AG04450 (cell line): ENCODE measurements around the gene HPF1. TPM values are rescaled to one million over a fixed set of nuclear protein-coding genes. Genes with fewer than 3 reads are reported as not detected.
"Not testable (repeated sequence)": the region's sequence is repeated elsewhere in the genome, so short reads cannot be mapped to it uniquely, and the experiment has no call there.

Experiments used
- CTCF ChIA-PET: fragments of 300-600, 350-600 bp; formaldehyde crosslinking; extraction: SDS; loops from one replicate; lab custom pipeline; 2022; ENCODE audit warnings: antibody characterized with exemption, inconsistent platforms; lab: Charles Lee
- POLR2A ChIA-PET: fragments of 350-600 bp; formaldehyde crosslinking; extraction: SDS; loops from one replicate; lab custom pipeline; 2021; ENCODE audit warnings: antibody characterized with exemption, inconsistent platforms; lab: Yijun Ruan, JAX
- DNase-seq: peaks from one replicate; pipeline ENCODE4 v3.0.0-alpha.2; 2011; ENCODE audit warnings: low read depth, low spot score
- H3K27ac ChIP-seq: one replicate; pipeline ENCODE4 v1.5.1; 2012; ENCODE audit warnings: low read depth, low read length, control low read depth
- H3K27me3 ChIP-seq: one replicate; pipeline ENCODE4 v1.6.0; 2012; ENCODE audit warnings: low read length; ENCODE audit not compliant: control insufficient read depth, insufficient read depth
- H3K4me3 ChIP-seq: 2 replicates; pipeline ENCODE4 v1.5.1; 2011; ENCODE audit warnings: mild to moderate bottlenecking, low read depth, low read length, control low read depth
- H3K9me3 ChIP-seq: 2 replicates; pipeline ENCODE4 v1.5.1; 2012; ENCODE audit warnings: low read length; ENCODE audit not compliant: control insufficient read depth, insufficient read depth
- CTCF ChIP-seq: IDR thresholded peaks from 2 replicates; pipeline ENCODE4 v1.5.1; 2011; ENCODE audit warnings: low read depth, low read length, control low read depth, inconsistent platforms
- polyA plus RNA-seq: library from polyadenylated mRNA; depleted of rRNA; stranded (reverse); fragments of >200 nt; gene quantifications from 2 replicates; pipeline ENCODE4 v1.2.3, GENCODE V29; 2011

HPF1 gene
- polyA plus RNA-seq, 1 experiment: 37.3 TPM

- Histone ChIP-seq H3K9me3 (no peaks in the 10 kb centered on the region; the same call in 1 of the 2 replicates), H3K4me3 (peak overlapping the region; percentile 7; the same call in 1 of the 2 replicates), H3K27me3 (peaks cover 24% of the 10 kb centered on the region), H3K27ac (no peak overlapping the region)
- CTCF ChIA-PET: interaction anchor here (0.6 to 3.4 kb wide), 4 partner anchors 9 to 162 kb away, joined by 3 to 14 read pairs (median 4); no protein-coding TSS in a partner anchor
- no peak for DNase-seq
- POLR2A ChIA-PET: no interaction called here
- peak; percentile 42 for TF ChIP-seq CTCF
These were observed 17.0 kb upstream of the HPF1 start for GRCh38 chr4:169774466-169775445.

DNA sequence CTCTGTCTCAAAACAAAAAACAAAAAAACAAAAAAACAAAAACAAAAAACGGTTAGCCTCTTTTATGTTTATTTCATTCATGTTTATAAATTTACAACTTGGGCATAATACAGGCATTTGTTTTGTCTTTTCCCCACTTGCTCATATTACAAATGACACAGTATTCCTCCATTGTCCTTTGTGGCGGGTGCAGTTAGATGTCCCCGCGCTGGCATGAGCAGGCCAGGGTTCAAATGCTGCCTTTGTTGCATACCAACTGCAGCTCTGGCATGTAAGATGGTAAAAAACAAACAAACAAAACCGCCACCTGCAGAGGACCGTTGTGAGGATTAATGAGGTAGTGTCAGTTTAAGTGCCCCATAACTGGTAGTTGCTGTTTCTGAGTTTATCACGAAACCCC is 16.1 kb upstream of the HPF1 start:
- POLR2A ChIA-PET: no interaction called here
- no peak for TF ChIP-seq CTCF
- DNase-seq: no peak
- Histone ChIP-seq H3K27me3 (peaks cover 24% of the 10 kb centered on the region), H3K4me3 (no peak overlapping the region), H3K27ac (no peak overlapping the region), H3K9me3 (no peaks in the 10 kb centered on the region; the same call in 1 of the 2 replicates)
- CTCF ChIA-PET: interaction anchor here (0.6 kb wide), 1 partner anchor 76 kb away, joined by 3 read pairs; no protein-coding TSS in a partner anchor

GRCh38 chr4:169771556-169772080 is 13.9 kb upstream of the HPF1 start:
- CTCF ChIA-PET: interaction anchor here (1.2 kb wide), 1 partner anchor 39 kb away, joined by 7 read pairs; no protein-coding TSS in a partner anchor
- DNase-seq, POLR2A ChIA-PET, H3K27ac ChIP-seq, H3K9me3 ChIP-seq, H3K4me3 ChIP-seq: not testable (repeated sequence)
- peaks cover 20% of the 10 kb centered on the region for H3K27me3 ChIP-seq

DNA sequence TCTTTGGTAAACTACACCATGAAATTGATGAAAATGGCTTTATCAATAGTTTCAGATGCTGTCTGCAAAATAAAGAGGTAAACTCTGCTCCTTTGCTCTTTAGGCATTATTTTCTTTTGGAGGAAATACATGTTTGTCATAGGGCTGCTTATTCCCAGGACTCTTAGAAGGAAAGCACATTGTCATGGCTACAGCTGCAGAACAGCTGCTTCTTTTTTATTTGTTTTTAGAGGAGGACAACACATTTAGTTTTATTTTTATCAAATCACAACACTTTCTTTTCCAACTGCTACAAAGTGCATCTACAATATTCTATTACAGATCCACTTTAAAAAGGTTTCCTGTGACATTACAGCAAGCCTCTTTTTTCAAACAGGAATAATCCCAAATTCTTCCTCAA is 12.7 kb upstream of the HPF1 start:
- no peak for TF ChIP-seq CTCF
- CTCF ChIA-PET: no interaction called here
- Histone ChIP-seq H3K27me3 (peaks cover 15% of the 10 kb centered on the region), H3K27ac (no peak overlapping the region), H3K9me3 (no peaks in the 10 kb centered on the region; the same call in 1 of the 2 replicates), H3K4me3 (no peak overlapping the region)
- POLR2A ChIA-PET: interaction anchor here (0.7 kb wide), 1 partner anchor 9 kb away, joined by 4 read pairs; no protein-coding TSS in a partner anchor
- DNase-seq: no peak

- Histone ChIP-seq H3K27ac (no peak overlapping the region), H3K9me3 (no peaks in the 10 kb centered on the region), H3K4me3 (no peak overlapping the region), H3K27me3 (peaks cover 3% of the 10 kb centered on the region)
- DNase-seq: no peak
- CTCF ChIA-PET: interaction anchor here (1.5 kb wide), 1 partner anchor 155 kb away, joined by 5 read pairs; the partner anchor contains the start of gene NEK1
- no peak for TF ChIP-seq CTCF
- POLR2A ChIA-PET: no interaction called here
These were observed 10.6 kb upstream of the HPF1 start for GRCh38 chr4:169768385-169768784.
